H1 (cell line): Measurements from ENCODE around the gene CEP85L. TPM values are rescaled to one million over a fixed set of nuclear protein-coding genes. Genes with fewer than 3 reads are reported as not detected.

Experiments used
- CTCF ChIA-PET: fragments of 300-600 bp; sonication (Branson Sonifier 250); formaldehyde crosslinking; loops from one replicate; lab custom pipeline; 2021; ENCODE audit not compliant: partially characterized antibody; lab: Charles Lee
- POLR2A ChIA-PET: fragments of 300-600 bp; sonication (Branson Sonifier 250); formaldehyde crosslinking; loops from one replicate; lab custom pipeline; 2021; ENCODE audit warnings: inconsistent platforms; ENCODE audit not compliant: partially characterized antibody; lab: Charles Lee
- DNase-seq, 2 experiments: peaks; one replicate each; pipeline versions ENCODE4 v3.0.0 to v3.0.0-alpha.2; 2010 to 2022; ENCODE audit warnings: low spot score in 2 of 2, low read depth in 1 of 2, mixed read lengths in 1 of 2
- FAIRE-seq: peaks from 2 replicates; lab custom pipeline; 2011; peaks lifted over from hg19 to GRCh38; lab: Jason Lieb, UNC
- H2AFZ ChIP-seq: 2 replicates; pipeline ENCODE4 v1.8.1; 2012; ENCODE audit warnings: low read length, inconsistent platforms
- H2AK5ac ChIP-seq: 2 replicates; pipeline ENCODE4 v1.6.1; 2013; ENCODE audit warnings: low read depth, low read length
- H2BK120ac ChIP-seq: replicated peaks from 2 replicates; pipeline ENCODE3; 2013; ENCODE audit warnings: low read depth, low read length, inconsistent platforms
- H2BK12ac ChIP-seq: 2 replicates; pipeline ENCODE4 v1.6.1; 2013; ENCODE audit warnings: low read depth, low read length
- H2BK15ac ChIP-seq: 2 replicates; pipeline ENCODE4 v1.6.1; 2013; ENCODE audit warnings: low read length
- H2BK20ac ChIP-seq: 2 replicates; pipeline ENCODE4 v1.6.1; 2013; ENCODE audit warnings: low read length
- H2BK5ac ChIP-seq: 2 replicates; pipeline ENCODE4 v1.6.1; 2013; ENCODE audit warnings: low read depth, low read length
- H3K14ac ChIP-seq: 2 replicates; pipeline ENCODE4 v1.6.1; 2013; ENCODE audit warnings: inconsistent platforms; ENCODE audit not compliant: insufficient read length
- H3K18ac ChIP-seq: 2 replicates; pipeline ENCODE4 v1.6.1; 2013; ENCODE audit warnings: low read length; ENCODE audit errors: extremely low read depth
- H3K23ac ChIP-seq: 2 replicates; pipeline ENCODE4 v1.6.1; 2013; ENCODE audit warnings: inconsistent platforms; ENCODE audit not compliant: insufficient read length
- H3K23me2 ChIP-seq: 2 replicates; pipeline ENCODE4 v1.6.1; 2013; ENCODE audit warnings: low read depth, low read length
- H3K27ac ChIP-seq: 2 replicates; pipeline ENCODE4 v1.6.1; 2011; ENCODE audit warnings: low read depth, low read length, inconsistent platforms
- H3K27me3 ChIP-seq, 4 experiments: replicated peaks in 1 of 4; 1 replicate in 1 of 4; 2 replicates in 3 of 4; pipeline versions ENCODE4 v1.6.1 to v1.8.1; 2011 to 2013; ENCODE audit warnings: low read length in 3 of 4, mild to moderate bottlenecking in 3 of 4, inconsistent platforms in 2 of 4, mixed read lengths in 2 of 4, moderate library complexity in 1 of 4; ENCODE audit not compliant: control insufficient read depth in 3 of 4, insufficient read depth in 3 of 4; ENCODE audit errors: extremely low read depth in 1 of 4
- H3K36me3 ChIP-seq, 4 experiments: 2 replicates each; pipeline versions ENCODE4 v1.6.1 to v1.8.1; 2011 to 2013; ENCODE audit warnings: mild to moderate bottlenecking in 4 of 4, low read length in 3 of 4, moderate library complexity in 2 of 4, control low read depth in 1 of 4, inconsistent platforms in 1 of 4; ENCODE audit not compliant: insufficient read depth in 4 of 4, control insufficient read depth in 2 of 4
- H3K4ac ChIP-seq: replicated peaks from 2 replicates; pipeline ENCODE3; 2013; ENCODE audit warnings: low read length, low read depth, mixed read lengths, inconsistent platforms; ENCODE audit not compliant: insufficient read length
- H3K4me1 ChIP-seq, 4 experiments: replicated peaks in 1 of 4; 1 replicate in 1 of 4; 2 replicates in 3 of 4; pipeline versions ENCODE4 v1.6.1 to v1.8.1; 2011 to 2013; ENCODE audit warnings: low read length in 3 of 4, inconsistent platforms in 2 of 4, mixed read lengths in 1 of 4; ENCODE audit not compliant: insufficient read depth in 4 of 4, control insufficient read depth in 3 of 4
- H3K4me2 ChIP-seq, 2 experiments: 2 replicates each; pipeline versions ENCODE4 v1.6.1 to v1.8.1; 2011 to 2013; ENCODE audit warnings: low read depth in 2 of 2, low read length in 2 of 2, control low read depth in 1 of 2, inconsistent platforms in 1 of 2, mild to moderate bottlenecking in 1 of 2; ENCODE audit not compliant: insufficient read depth in 1 of 2
- H3K4me3 ChIP-seq, 4 experiments: fragments of 200-600, 300-600 bp in 1 of 4; sonication (generic), shearing (Covaris generic), sonication (Bioruptor Twin) in 1 of 4; 2 replicates each; pipeline versions ENCODE4 v1.5.1 to v1.8.1; 2011 to 2016; ENCODE audit warnings: low read length in 4 of 4, low read depth in 3 of 4, control low read depth in 2 of 4, inconsistent platforms in 2 of 4, mild to moderate bottlenecking in 2 of 4, mixed read lengths in 1 of 4, moderate library complexity in 1 of 4; ENCODE audit not compliant: insufficient read depth in 2 of 4; ENCODE audit errors: extremely low read depth in 1 of 4
- H3K56ac ChIP-seq: replicated peaks from 2 replicates; pipeline ENCODE3; 2013; ENCODE audit warnings: low read depth, mild to moderate bottlenecking, mixed read lengths, low read length, inconsistent platforms; ENCODE audit not compliant: insufficient read length
- H3K79me1 ChIP-seq: 2 replicates; pipeline ENCODE4 v1.6.1; 2013; ENCODE audit warnings: low read depth, low read length, control low read depth
- H3K79me2 ChIP-seq, 2 experiments: 2 replicates each; pipeline versions ENCODE4 v1.6.1 to v1.8.1; 2012 to 2013; ENCODE audit warnings: low read length in 2 of 2, mild to moderate bottlenecking in 2 of 2, inconsistent platforms in 1 of 2; ENCODE audit not compliant: insufficient read depth in 2 of 2, control insufficient read depth in 1 of 2
- H3K9ac ChIP-seq, 4 experiments: replicated peaks in 1 of 4; 1 replicate in 1 of 4; 2 replicates in 3 of 4; pipeline versions ENCODE4 v1.6.1 to v1.8.1; 2011 to 2013; ENCODE audit warnings: low read depth in 3 of 4, low read length in 3 of 4, control low read depth in 2 of 4, mild to moderate bottlenecking in 2 of 4, moderate library complexity in 2 of 4, inconsistent platforms in 1 of 4; ENCODE audit errors: extremely low read depth in 1 of 4
- H3K9me3 ChIP-seq, 2 experiments: 2 replicates each; pipeline versions ENCODE4 v1.6.1 to v1.8.1; 2012 to 2013; ENCODE audit warnings: mild to moderate bottlenecking in 2 of 2, moderate library complexity in 2 of 2, control low read depth in 1 of 2, inconsistent platforms in 1 of 2, low read depth in 1 of 2, low read length in 1 of 2, mixed read lengths in 1 of 2; ENCODE audit not compliant: insufficient read depth in 2 of 2
- H4K20me1 ChIP-seq, 2 experiments: replicated peaks in 1 of 2; 2 replicates each; pipeline versions ENCODE3 to v1.8.1; 2011 to 2013; ENCODE audit warnings: inconsistent platforms in 2 of 2, low read length in 2 of 2, mild to moderate bottlenecking in 1 of 2; ENCODE audit not compliant: insufficient read depth in 2 of 2, control insufficient read depth in 1 of 2
- H4K5ac ChIP-seq: 2 replicates; pipeline ENCODE4 v1.6.1; 2013; ENCODE audit warnings: low read length, low read depth, mixed read lengths, inconsistent platforms; ENCODE audit not compliant: insufficient read length
- H4K8ac ChIP-seq: 2 replicates; pipeline ENCODE4 v1.8.0; 2013; ENCODE audit warnings: mild to moderate bottlenecking, moderate library complexity, low read length, inconsistent platforms; ENCODE audit not compliant: insufficient read depth; ENCODE audit errors: extremely low read depth
- H4K91ac ChIP-seq: replicated peaks from 2 replicates; pipeline ENCODE3; 2013; ENCODE audit warnings: low read length, mixed read lengths, inconsistent platforms; ENCODE audit not compliant: insufficient read length
- BACH1 ChIP-seq: IDR thresholded peaks from 2 replicates; pipeline ENCODE4 v1.6.1; 2012; ENCODE audit warnings: low read length, improper control_type of control experiment
- E2F6 ChIP-seq: IDR thresholded peaks from 2 replicates; pipeline ENCODE4 v1.6.1; 2012; ENCODE audit warnings: inconsistent platforms
- SAP30 ChIP-seq: fragments of 300-600 bp; sonication (generic); IDR thresholded peaks from 2 replicates; pipeline ENCODE4 v1.7.1; 2012; ENCODE audit warnings: low read length, moderate library complexity, mild to moderate bottlenecking, inconsistent platforms; ENCODE audit not compliant: insufficient read depth, insufficient replicate concordance
- SIN3A ChIP-seq, 2 experiments: IDR thresholded peaks in 1 of 2; conservative IDR thresholded peaks in 1 of 2; 2 replicates each; pipeline ENCODE4 v1.6.1; 2011 to 2012; ENCODE audit warnings: low read length in 2 of 2, improper control_type of control experiment in 1 of 2, low read depth in 1 of 2, mild to moderate bottlenecking in 1 of 2
- SIX5 ChIP-seq: IDR thresholded peaks from 2 replicates; pipeline ENCODE4 v1.6.1; 2011; ENCODE audit warnings: mild to moderate bottlenecking, low read depth, low read length
- SRF ChIP-seq: IDR thresholded peaks from 2 replicates; pipeline ENCODE4 v1.6.1; 2011; ENCODE audit warnings: mild to moderate bottlenecking, low read depth, low read length, moderate library complexity
- TAF1 ChIP-seq: IDR thresholded peaks from 2 replicates; pipeline ENCODE4 v1.6.1; 2011; ENCODE audit warnings: mild to moderate bottlenecking, low read depth, low read length
- TCF12 ChIP-seq: IDR thresholded peaks from 2 replicates; pipeline ENCODE4 v1.6.1; 2011; ENCODE audit warnings: low read depth, mild to moderate bottlenecking, low read length
- USF2 ChIP-seq: IDR thresholded peaks from 2 replicates; pipeline ENCODE4 v1.6.1; 2011; ENCODE audit warnings: low read length, improper control_type of control experiment
- ZNF274 ChIP-seq: IDR thresholded peaks from 2 replicates; pipeline ENCODE4 v1.7.0; 2012; ENCODE audit warnings: low read length, borderline replicate concordance; ENCODE audit errors: extremely low read depth
- WGBS, 2 experiments: shearing (Covaris generic) in 1 of 2; methylation state at CpG; one replicate each; pipeline versions ENCODE4 v1.1.6 to v1.1.7; 2013 to 2015; ENCODE audit warnings: low lambda C conversion rate in 2 of 2, mixed read lengths in 2 of 2, inconsistent platforms in 1 of 2, low coverage in 1 of 2, missing lambda C conversion rate in 1 of 2; ENCODE audit not compliant: insufficient replicate concordance in 2 of 2, insufficient coverage in 1 of 2, insufficient read length in 1 of 2; ENCODE audit errors: extremely low coverage in 1 of 2, missing lambda C conversion rate in 1 of 2; 5-methylcytosine and 5-hydroxymethylcytosine counted together
- polyA plus RNA-seq, 7 experiments: library from polyadenylated mRNA; depleted of rRNA in 3 of 7; stranded (reverse) in 5 of 7; unstranded in 2 of 7; fragments of >200 nt in 5 of 7; fragments of 200-250 nt in 2 of 7; gene quantifications; 1 replicate in 5 of 7; 2 replicates in 1 of 7; 4 replicates in 1 of 7; pipeline versions ENCODE4 v1.2.1 to v1.2.3, GENCODE V29; 2011 to 2013; ENCODE audit warnings: missing spikeins in 2 of 7, mixed read lengths in 2 of 7
- total RNA-seq: library from RNA; stranded (reverse); fragmentation: NEBNext Ultra II Directional; extraction: Animal tissue kit (Norgen Biotek cat#: 25700); gene quantifications from 2 replicates; pipeline ENCODE4 v1.2.1, GENCODE V29; 2021

The CEP85L gene
- total and polyA plus RNA-seq, 2 of the 8 experiments (the other 6 are each of a cell fraction or from before 2014, with no cell fraction given), result 3.2 to 27.6 TPM

GRCh38 chr6:118639054-118639964 lies 12.1 kb downstream of the CEP85L start:
- ChIA-PET CTCF (interaction anchor here (1.2 kb wide), 2 partner anchors 92 to 663 kb away, joined by 3 read pairs; no protein-coding TSS in a partner anchor), POLR2A (no interaction called here)
- no peak overlapping the region for H2BK120ac ChIP-seq
- H2AFZ ChIP-seq, result no peak overlapping the region
- H3K4ac ChIP-seq, result no peak overlapping the region
- H3K23me2 ChIP-seq, result no peaks in the 10 kb centered on the region
- no peak overlapping the region for H4K8ac ChIP-seq
- H3K79me2 ChIP-seq, result peaks cover 0 to 11% of the 10 kb centered on the region in 2 experiments; a peak in 2 of 4 replicates
- H2BK15ac ChIP-seq, result no peak overlapping the region
- no peak overlapping the region for H3K27ac ChIP-seq
- H3K79me1 ChIP-seq, result no peaks in the 10 kb centered on the region
- no peaks in the 10 kb centered on the region for H3K27me3 ChIP-seq
- H3K23ac ChIP-seq, result no peak overlapping the region
- H3K18ac ChIP-seq, result no peak overlapping the region
- H3K56ac ChIP-seq, result no peak overlapping the region
- no peak overlapping the region for H3K4me2 ChIP-seq
- no peak overlapping the region for H4K5ac ChIP-seq
- H2AK5ac ChIP-seq, result no peak overlapping the region
- H3K4me1 ChIP-seq, result peaks cover 0 to 3% (median 0%) of the 10 kb centered on the region in 4 experiments; a peak in 1 of 7 replicates
- no peak overlapping the region for H3K14ac ChIP-seq
- no peak overlapping the region for H4K91ac ChIP-seq
- no peaks in the 10 kb centered on the region; a peak in 1 of 4 replicates for H3K9me3 ChIP-seq
- no peak overlapping the region for H2BK12ac ChIP-seq
- no peak overlapping the region for H3K4me3 ChIP-seq
- FAIRE-seq (no peak), DNase-seq (no peak)
- 83% methylated on average over 4 of the region's 4 CpGs; no CpG with 5 or more reads in 1 of the 2 experiments for WGBS, 2 experiments
- no peaks in the 10 kb centered on the region for H4K20me1 ChIP-seq
- no peak overlapping the region for H3K9ac ChIP-seq
- H3K36me3 ChIP-seq, result no peaks in the 10 kb centered on the region
- H2BK5ac ChIP-seq, result no peak overlapping the region
- no peak overlapping the region for H2BK20ac ChIP-seq
- no peak for TF ChIP-seq SRF
- TF ChIP-seq BACH1, result no peak
- TF ChIP-seq SIX5, result no peak
- no peak for TF ChIP-seq ZNF274
- TF ChIP-seq SIN3A (conservative IDR thresholded peaks at IDR 0.05 in 1 of 2, IDR thresholded peaks at IDR 0.05 in 1 of 2; ENCODE audit: low read depth in 1 of 2, low read length in 2 of 2), result no peak
- TF ChIP-seq USF2, result no peak
- TF ChIP-seq TAF1, result no peak
- TF ChIP-seq TCF12, result no peak
- TF ChIP-seq SAP30, result no peak
- no peak for TF ChIP-seq E2F6
